Amniotic epithelial cell (primary cell): Measurements from ENCODE around the gene GPR39.
A peak's percentile ranks its signal among the peaks of the same experiment; 100 is the strongest.
"Not testable (repeated sequence)": the region's sequence is repeated elsewhere in the genome, so short reads cannot be mapped to it uniquely, and the experiment has no call there.

Experiments
- DNase-seq: peaks from one replicate; pipeline ENCODE4 v3.0.0-alpha.2; 2010; ENCODE audit warnings: low read depth

The GPR39 gene

DNA sequence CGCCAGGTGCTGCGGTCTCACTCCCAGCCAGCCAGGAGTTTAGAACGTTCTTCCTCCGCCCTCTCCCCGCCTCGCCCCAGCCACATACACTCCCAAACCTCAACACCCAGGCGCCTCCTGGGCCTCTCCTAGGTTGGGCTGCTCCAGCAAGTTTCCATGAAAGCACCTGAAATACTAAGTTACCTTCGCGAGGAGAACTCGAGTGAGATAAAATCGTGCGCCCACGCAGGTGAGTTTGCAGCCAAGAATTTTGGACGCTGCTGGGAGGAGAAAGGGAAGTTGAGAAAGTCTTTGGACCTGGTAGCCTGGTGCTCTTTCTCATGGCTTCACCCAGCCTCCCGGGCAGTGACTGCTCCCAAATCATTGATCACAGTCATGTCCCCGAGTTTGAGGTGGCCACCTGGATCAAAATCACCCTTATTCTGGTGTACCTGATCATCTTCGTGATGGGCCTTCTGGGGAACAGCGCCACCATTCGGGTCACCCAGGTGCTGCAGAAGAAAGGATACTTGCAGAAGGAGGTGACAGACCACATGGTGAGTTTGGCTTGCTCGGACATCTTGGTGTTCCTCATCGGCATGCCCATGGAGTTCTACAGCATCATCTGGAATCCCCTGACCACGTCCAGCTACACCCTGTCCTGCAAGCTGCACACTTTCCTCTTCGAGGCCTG, at the start of gene GPR39:
Gene GPR39, plus strand, starts transcription at position 83 of the 673 bp plus-strand sequence.
- DNase-seq, result no peak

DNA sequence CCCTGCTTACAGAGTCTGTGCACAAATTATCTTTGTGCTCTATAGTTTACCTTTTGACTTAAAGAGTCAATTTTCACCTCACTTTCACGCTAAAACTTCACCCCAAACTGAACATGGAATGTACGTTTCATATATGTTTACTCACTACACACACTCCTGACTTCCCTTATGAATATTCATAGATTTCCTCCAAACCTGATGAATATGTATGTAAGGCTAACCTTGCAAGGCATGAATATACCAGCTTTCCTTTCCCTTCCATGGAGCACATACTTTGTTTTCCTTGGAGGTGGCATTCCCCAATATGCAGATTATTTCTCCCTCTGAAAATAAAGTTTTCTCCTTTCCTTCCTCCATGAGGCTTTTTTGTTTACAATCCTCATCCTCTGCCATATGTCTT, 48.4 kb upstream of the GPR39 start:
- no peak for DNase-seq

DNA sequence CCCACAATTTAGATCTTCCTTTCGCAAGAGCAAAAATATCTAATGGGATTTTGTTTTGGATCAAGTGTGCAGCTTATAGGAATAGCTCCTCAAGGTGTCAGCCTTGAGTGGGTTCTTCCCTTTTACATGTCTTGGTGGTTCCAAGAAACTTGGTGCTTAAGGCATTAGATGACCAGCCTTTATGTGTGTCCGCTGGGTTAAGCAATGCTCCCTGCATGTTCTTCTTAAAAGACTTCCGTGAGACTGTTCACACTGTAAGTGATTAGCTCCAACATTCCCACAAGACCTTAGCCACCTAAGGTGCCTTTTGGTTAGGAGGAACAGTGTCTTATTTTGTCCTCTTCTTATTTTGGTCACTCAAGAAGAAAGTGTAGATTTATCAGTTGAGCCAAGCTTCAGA, 44.3 kb upstream of the GPR39 start:
- DNase-seq, result no peak

GRCh38 chr2:132373391-132374135, 43.0 kb upstream of the GPR39 start:
- DNase-seq, result no peak

DNA sequence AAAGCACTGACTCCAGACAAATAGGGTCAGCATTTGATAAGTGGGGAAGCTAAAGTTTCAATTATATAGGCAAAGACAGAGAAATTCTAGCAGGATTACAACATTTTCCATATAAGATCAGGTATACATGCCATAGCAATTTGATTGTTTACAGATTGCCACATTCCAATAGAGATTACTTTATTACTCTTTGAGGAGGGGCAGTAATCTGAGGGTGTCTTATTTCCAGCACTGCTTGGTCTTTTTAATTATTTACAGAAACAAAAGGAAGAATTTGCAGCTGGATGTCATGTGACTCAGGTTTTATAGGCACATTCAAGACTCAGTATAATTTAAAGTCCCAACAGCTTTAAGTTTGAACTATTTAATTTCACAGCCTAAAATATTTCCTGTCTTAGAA, 42.5 kb upstream of the GPR39 start:
- no peak for DNase-seq

DNA sequence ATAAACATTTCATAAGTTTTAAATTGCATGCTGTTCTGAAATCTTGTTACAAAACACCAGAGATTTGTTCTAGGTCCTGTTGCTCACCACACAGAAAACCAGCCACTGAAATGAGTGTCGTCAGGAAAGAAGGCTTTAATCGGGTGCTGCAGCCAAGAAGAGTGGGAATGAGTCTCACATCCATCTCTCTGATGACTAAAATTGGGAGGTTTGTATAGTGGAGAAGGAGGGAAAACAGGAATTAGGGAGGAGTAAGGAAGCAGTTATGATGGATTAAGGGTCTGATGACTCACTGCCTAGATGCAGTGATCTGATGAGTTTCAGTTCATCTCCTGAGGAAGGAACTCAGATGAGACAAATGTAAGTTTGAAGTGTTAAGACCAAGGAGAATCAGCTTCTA, 42.1 kb upstream of the GPR39 start:
- DNase-seq, result peak; percentile 75

DNA sequence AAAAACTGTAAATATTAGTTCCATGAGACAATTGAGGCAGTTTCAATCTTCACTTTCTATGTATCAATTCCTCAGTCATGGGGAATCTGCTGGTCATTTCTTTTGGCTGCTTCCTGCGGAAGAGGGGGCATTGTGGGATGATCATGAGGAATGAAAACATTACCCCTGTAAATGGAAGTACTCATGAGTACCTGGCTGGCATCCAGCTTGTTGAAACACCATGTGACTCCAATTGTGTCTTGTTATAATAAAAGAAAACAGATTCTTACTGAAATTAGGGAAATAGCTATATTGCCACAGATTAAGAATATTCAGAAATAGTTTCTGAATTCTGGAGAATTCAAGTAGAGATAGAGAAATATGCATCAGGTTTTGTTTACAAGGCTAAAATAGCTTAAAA, 41.6 kb upstream of the GPR39 start:
- no peak for DNase-seq

DNA sequence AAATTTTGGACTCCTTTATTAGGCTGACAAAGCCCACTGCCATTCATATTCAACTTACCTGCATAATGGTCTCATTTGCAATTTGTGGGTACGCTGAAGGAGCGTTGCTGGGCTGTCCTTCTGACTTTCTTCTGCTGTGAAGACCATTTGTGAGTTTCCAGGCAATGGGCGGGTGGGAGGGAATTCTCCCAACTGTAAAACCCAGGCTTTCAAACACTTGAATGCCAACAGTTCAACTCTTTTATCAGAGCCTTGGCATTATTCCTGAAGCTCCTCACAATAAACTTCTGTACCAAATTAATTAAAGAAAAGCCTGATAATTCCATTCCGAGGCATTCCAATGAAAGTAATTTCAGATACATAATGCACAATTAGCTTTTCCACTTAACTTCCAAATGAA, 35.2 kb upstream of the GPR39 start:
- no peak for DNase-seq

DNA sequence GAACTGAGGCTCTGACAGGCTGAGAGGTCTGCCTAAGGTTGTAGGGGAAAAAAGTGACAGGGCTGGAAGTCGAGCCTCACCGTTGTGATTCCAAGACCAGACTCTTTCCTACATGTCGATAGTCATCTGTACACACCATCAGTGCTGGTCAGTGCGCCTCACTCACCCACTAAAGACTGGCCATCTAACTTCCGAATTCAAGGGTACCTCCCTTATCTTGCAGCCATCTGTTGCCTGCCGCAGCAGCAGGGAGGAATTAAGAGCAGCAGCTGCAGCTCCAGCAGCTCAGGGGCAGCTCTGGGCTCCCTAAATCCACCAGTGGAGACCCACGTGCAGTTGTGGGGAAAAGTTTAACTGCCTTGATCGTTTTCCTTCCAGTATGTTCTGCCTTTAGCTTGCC, 32.6 kb upstream of the GPR39 start:
- no peak for DNase-seq

- no peak for DNase-seq
These were observed 32.0 kb upstream of the GPR39 start for GRCh38 chr2:132384491-132385151.

GRCh38 chr2:132387126-132387525, 29.5 kb upstream of the GPR39 start:
- no peak for DNase-seq

GRCh38 chr2:132390076-132390475, 26.5 kb upstream of the GPR39 start:
- no peak for DNase-seq

GRCh38 chr2:132391378-132391777, 25.2 kb upstream of the GPR39 start:
- DNase-seq, result no peak

GRCh38 chr2:132392221-132392620, 24.4 kb upstream of the GPR39 start:
- DNase-seq, result no peak

- no peak for DNase-seq
These were observed 23.7 kb upstream of the GPR39 start for GRCh38 chr2:132392879-132393278.

DNA sequence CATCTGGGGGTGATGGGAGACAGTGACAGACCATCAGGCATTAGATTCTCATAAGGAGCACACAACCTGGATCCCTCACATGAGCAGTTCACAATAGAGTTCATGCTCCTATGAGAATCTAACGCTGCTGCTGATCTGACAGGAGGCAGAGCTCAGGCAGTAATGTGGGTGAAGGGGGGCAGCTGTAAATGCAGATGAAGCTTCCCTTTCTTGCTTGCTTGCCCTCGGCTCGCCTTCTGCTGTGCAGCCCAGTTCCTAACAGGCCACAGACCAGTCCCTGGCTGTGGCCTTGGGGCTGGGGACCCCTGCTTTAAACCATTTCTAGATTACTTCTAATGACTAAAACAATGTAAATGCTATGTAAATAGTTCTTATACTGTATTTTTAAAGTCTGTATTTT, 19.6 kb upstream of the GPR39 start:
- DNase-seq, result not testable (repeated sequence)

DNA sequence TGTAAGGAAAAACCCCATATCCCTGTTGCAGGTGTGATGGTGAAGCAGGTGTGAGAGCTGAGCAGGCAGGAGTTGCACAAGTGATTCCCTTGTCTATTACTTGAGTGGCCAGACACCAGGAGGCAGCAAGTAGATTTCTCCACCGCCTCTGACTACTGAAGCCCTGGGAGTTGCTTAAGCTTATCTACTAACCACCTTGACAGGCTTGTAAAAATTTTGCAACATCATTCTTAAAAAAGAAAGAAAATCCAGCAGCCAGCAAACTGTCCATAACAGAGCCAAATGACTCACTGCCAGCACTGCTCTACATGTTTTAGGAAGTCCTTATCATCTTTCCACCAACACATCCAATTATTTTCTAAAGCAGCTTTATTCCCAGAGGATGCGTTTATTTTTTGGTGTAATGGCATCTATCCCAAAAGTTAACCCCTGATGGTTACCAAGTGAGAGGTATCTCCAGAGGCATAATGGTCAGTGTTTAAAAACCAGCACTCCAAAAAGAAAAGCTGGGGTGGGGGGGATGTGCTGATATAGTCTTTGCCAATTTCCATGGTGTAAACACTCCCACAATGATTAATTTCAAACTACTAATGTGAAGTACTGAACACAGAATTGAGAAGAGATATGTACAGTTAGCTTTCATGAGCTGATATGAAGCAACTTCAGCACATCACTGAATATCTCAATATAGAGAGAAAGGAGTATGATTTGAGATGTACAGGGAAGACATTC, 16.3 kb upstream of the GPR39 start:
- DNase-seq, result peak; percentile 96

DNA sequence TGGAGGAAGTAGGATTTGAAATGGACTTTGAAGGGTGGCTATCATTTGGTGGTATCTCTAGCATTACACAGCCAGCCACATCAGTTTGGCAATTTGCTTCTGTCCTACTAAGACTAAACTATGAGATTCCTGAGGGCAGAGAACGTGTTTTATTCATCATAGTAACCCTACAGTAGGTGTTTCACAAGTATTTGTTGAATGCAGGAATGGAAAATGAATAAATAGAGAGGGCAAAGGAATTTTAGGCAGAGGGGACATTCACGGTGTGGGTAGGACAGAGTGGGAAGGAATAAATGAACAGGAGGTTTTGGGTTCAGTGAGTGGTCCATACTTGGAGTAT, 15.7 kb upstream of the GPR39 start:
- peak; percentile 26 for DNase-seq

GRCh38 chr2:132401326-132401725, 15.3 kb upstream of the GPR39 start:
- DNase-seq, result no peak

GRCh38 chr2:132403146-132403545, 13.5 kb upstream of the GPR39 start:
- no peak for DNase-seq

- no peak for DNase-seq
These were observed 12.5 kb upstream of the GPR39 start for GRCh38 chr2:132404056-132404455.

GRCh38 chr2:132407784-132408183, 8.8 kb upstream of the GPR39 start:
- no peak for DNase-seq

- no peak for DNase-seq
These were observed 4.6 kb upstream of the GPR39 start for GRCh38 chr2:132412021-132412420.
